GM19395 (cell line): ENCODE results near the gene CRAT.

ENCODE experiments used
- ATAC-seq: cut with Tn5 transposase; IDR thresholded peaks from one replicate; pipeline ENCODE4 v1.9.1; 2021; ENCODE audit warnings: mild to moderate bottlenecking, moderate library complexity; ENCODE audit not compliant: unreplicated experiment

CRAT gene

GRCh38 chr9:129110740-129111527 lies at the start of gene CRAT, which contains the start of gene PTPA:
TSS of gene CRAT (minus strand) at chr9:129110793. CDS start at chr9:129110509, 284 bp downstream.
TSS of gene PTPA (plus strand) at chr9:129111415. CDS start at chr9:129111601, 186 bp downstream.
- peak; percentile 79 for ATAC-seq

GRCh38 chr9:129156163-129156562 lies 45.6 kb upstream of the CRAT start:
- no peak for ATAC-seq

GRCh38 chr9:129154866-129155477 lies 44.4 kb upstream of the CRAT start:
- no peak for ATAC-seq

GRCh38 chr9:129151469-129151868 lies 40.9 kb upstream of the CRAT start:
- ATAC-seq: no peak

GRCh38 chr9:129150672-129151211 lies 40.1 kb upstream of the CRAT start:
- ATAC-seq: no peak

GRCh38 chr9:129150122-129150521 lies 39.5 kb upstream of the CRAT start:
- no peak for ATAC-seq

GRCh38 chr9:129149442-129149841 lies 38.8 kb upstream of the CRAT start:
- ATAC-seq: no peak

- ATAC-seq: no peak
These were observed 38.0 kb upstream of the CRAT start for GRCh38 chr9:129148463-129149204.

- no peak for ATAC-seq
These were observed 35.9 kb upstream of the CRAT start for GRCh38 chr9:129146441-129146941.

GRCh38 chr9:129145841-129146292 lies 35.3 kb upstream of the CRAT start:
- ATAC-seq: no peak

GRCh38 chr9:129145316-129145715 lies 34.7 kb upstream of the CRAT start:
- ATAC-seq: no peak

- no peak for ATAC-seq
These were observed 32.7 kb upstream of the CRAT start for GRCh38 chr9:129143031-129143927.

- ATAC-seq: no peak
These were observed 31.7 kb upstream of the CRAT start for GRCh38 chr9:129142138-129142935.

- no peak for ATAC-seq
These were observed 30.8 kb upstream of the CRAT start for GRCh38 chr9:129141066-129142041.

GRCh38 chr9:129140397-129141065 lies 29.9 kb upstream of the CRAT start:
- no peak for ATAC-seq

GRCh38 chr9:129139993-129140396 lies 29.4 kb upstream of the CRAT start:
- ATAC-seq: no peak

- ATAC-seq: no peak
These were observed 28.8 kb upstream of the CRAT start for GRCh38 chr9:129139233-129139992.
